HG02763 (cell line): ENCODE results near the gene ALKBH5.
A peak's percentile ranks its signal among the peaks of the same experiment; 100 is the strongest.

Experiments
- ATAC-seq: cut with Tn5 transposase; IDR thresholded peaks from one replicate; pipeline ENCODE4 v1.9.1; 2021; ENCODE audit warnings: mild to moderate bottlenecking, moderate library complexity; ENCODE audit not compliant: unreplicated experiment

The ALKBH5 gene

GRCh38 chr17:18183334-18184142 lies at the start of gene ALKBH5:
ALKBH5 (plus strand) TSS chr17:18183828; CDS start chr17:18184244, 416 bp downstream.
- peak; percentile 78 for ATAC-seq

GRCh38 chr17:18136357-18136756 lies 47.3 kb upstream of the ALKBH5 start:
- ATAC-seq = no peak

GRCh38 chr17:18138065-18138749 lies 45.4 kb upstream of the ALKBH5 start:
- no peak for ATAC-seq

GRCh38 chr17:18139092-18139491 lies 44.5 kb upstream of the ALKBH5 start:
- ATAC-seq = no peak

- ATAC-seq = no peak
These were observed 44.1 kb upstream of the ALKBH5 start for GRCh38 chr17:18139498-18139897.

GRCh38 chr17:18139949-18140348 lies 43.7 kb upstream of the ALKBH5 start:
- no peak for ATAC-seq

- ATAC-seq = no peak
These were observed 43.0 kb upstream of the ALKBH5 start for GRCh38 chr17:18140648-18141047.

GRCh38 chr17:18141210-18141803 lies 42.3 kb upstream of the ALKBH5 start:
- no peak for ATAC-seq

GRCh38 chr17:18142417-18142816 lies 41.2 kb upstream of the ALKBH5 start:
- ATAC-seq = no peak

GRCh38 chr17:18143044-18143936 lies 40.3 kb upstream of the ALKBH5 start:
- ATAC-seq = no peak

GRCh38 chr17:18144261-18144660 lies 39.4 kb upstream of the ALKBH5 start:
- no peak for ATAC-seq

- ATAC-seq = no peak
These were observed 38.8 kb upstream of the ALKBH5 start for GRCh38 chr17:18144855-18145254.

GRCh38 chr17:18145811-18146210 lies 37.8 kb upstream of the ALKBH5 start:
- no peak for ATAC-seq

- no peak for ATAC-seq
These were observed 37.4 kb upstream of the ALKBH5 start for GRCh38 chr17:18146259-18146658.

GRCh38 chr17:18146980-18147379 lies 36.6 kb upstream of the ALKBH5 start:
- ATAC-seq = no peak

- ATAC-seq = no peak
These were observed 35.0 kb upstream of the ALKBH5 start for GRCh38 chr17:18148586-18148985.

- ATAC-seq = no peak
These were observed 32.3 kb upstream of the ALKBH5 start for GRCh38 chr17:18151290-18151689.

- no peak for ATAC-seq
These were observed 28.4 kb upstream of the ALKBH5 start for GRCh38 chr17:18155179-18155578.

GRCh38 chr17:18156171-18156975 lies 27.3 kb upstream of the ALKBH5 start:
- ATAC-seq = no peak

GRCh38 chr17:18156976-18157280 lies 26.7 kb upstream of the ALKBH5 start:
- no peak for ATAC-seq
